Measurements from ENCODE around the gene NHEJ1. TPM values are rescaled to one million over a fixed set of nuclear protein-coding genes. Genes with fewer than 3 reads are reported as not detected.
A peak's percentile ranks its signal among the peaks of the same experiment; 100 is the strongest.

The NHEJ1 gene
- total RNA-seq, 3 donors from 2014 or later, result 13.4 to 19.8 (median 17.6) TPM

DNA sequence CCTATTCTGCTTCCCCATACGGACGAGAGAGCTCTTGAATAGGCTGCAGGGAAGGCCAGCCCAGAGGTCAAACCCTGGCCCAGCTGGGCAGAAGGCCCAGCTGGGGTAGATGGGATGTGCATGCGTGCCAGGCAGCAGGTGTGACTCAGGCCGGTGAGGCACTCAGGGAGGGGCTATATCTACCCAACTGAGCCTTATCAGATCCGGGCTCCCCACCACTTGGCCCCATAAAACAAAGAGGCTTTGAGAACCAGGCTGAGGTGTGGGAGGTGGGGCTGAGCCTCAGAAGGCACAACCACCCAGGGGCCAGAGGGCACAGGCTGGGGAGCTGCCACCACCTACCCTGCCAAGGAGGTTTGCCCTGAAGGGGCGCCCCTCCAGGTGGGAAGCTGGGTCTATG lies 111.3 kb downstream of the NHEJ1 start:
- Histone ChIP-seq H3K36me3 (no peaks in the 10 kb centered on the region), H3K4me1 (no peaks in the 10 kb centered on the region), H3K27me3 (peaks cover 0 to 52% of the 10 kb centered on the region in 2 donors), H3K9me3 (no peaks in the 10 kb centered on the region), H3K4me3 (no peak overlapping the region), H3K27ac (no peak overlapping the region)
- intact Hi-C loops (cut with DNase I; ENCODE audit: low total_unique reads), result no loop called here
- TF ChIP-seq CTCF (IDR thresholded peaks at IDR 0.05) (no peak), POLR2A (IDR thresholded peaks at IDR 0.05) (no peak), POLR2AphosphoS5 (IDR thresholded peaks at IDR 0.05) (no peak)
- no peak for DNase-seq (ENCODE audit: low spot score in 2 of 2)

DNA sequence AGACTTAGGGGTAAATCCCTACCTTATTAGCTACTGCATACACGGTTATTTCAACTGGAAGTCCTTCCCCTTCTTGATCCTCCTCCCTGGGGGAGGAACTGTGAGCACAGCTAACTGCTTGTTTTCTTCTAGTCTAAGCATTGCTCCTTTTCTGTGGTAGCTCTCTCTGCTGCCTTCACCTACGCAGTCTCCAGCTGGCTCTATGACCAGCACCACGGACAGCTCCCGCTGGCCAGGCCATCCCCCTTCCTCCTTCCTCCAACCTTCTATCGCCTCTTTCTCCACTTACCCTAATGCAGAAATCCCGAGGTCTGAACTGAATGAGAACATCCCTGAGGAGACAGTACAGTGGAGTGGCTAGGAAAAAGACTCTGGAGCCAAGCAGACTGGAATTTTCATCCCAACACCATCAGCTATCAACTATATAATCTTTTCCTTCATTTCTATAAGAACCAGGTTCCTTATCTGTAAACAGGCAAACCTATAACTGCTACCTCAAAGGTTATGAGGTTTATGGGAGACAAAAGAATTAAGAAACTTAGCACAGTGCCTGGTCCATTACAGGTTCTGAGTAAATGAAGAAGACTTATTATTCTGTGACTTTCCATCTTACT lies 114.6 kb downstream of the NHEJ1 start:
- no peaks in the 10 kb centered on the region for H3K36me3 ChIP-seq
- no peak overlapping the region for H3K27ac ChIP-seq
- TF ChIP-seq POLR2AphosphoS5 (IDR thresholded peaks at IDR 0.05) (no peak), CTCF (IDR thresholded peaks at IDR 0.05) (no peak), POLR2A (IDR thresholded peaks at IDR 0.05) (no peak)
- H3K27me3 ChIP-seq, result peaks cover 0 to 81% of the 10 kb centered on the region in 2 donors
- intact Hi-C loops (cut with DNase I; ENCODE audit: low total_unique reads), result no loop called here
- H3K4me3 ChIP-seq, result no peak overlapping the region
- H3K9me3 ChIP-seq, result no peaks in the 10 kb centered on the region
- DNase-seq (ENCODE audit: low spot score in 2 of 2), result no peak
- no peaks in the 10 kb centered on the region for H3K4me1 ChIP-seq

- intact Hi-C loops (cut with DNase I; ENCODE audit: low total_unique reads), result no loop called here
- Histone ChIP-seq H3K27ac (no peak overlapping the region), H3K9me3 (no peaks in the 10 kb centered on the region), H3K27me3 (peaks cover 0 to 58% of the 10 kb centered on the region in 2 donors), H3K4me1 (no peaks in the 10 kb centered on the region), H3K4me3 (no peak overlapping the region), H3K36me3 (no peaks in the 10 kb centered on the region)
- DNase-seq (ENCODE audit: low spot score in 2 of 2), result no peak
- TF ChIP-seq POLR2AphosphoS5 (IDR thresholded peaks at IDR 0.05) (no peak), POLR2A (IDR thresholded peaks at IDR 0.05) (no peak)
These were observed 117.9 kb downstream of the NHEJ1 start for GRCh38 chr2:219042750-219043149.

- intact Hi-C loops (cut with DNase I; ENCODE audit: low total_unique reads), result no loop called here
- Histone ChIP-seq H3K36me3 (no peaks in the 10 kb centered on the region), H3K9me3 (no peaks in the 10 kb centered on the region), H3K27me3 (peaks cover 0 to 54% of the 10 kb centered on the region in 2 donors), H3K4me3 (no peak overlapping the region), H3K27ac (no peak overlapping the region), H3K4me1 (no peaks in the 10 kb centered on the region)
- TF ChIP-seq POLR2AphosphoS5 (IDR thresholded peaks at IDR 0.05) (no peak), CTCF (IDR thresholded peaks at IDR 0.05) (no peak), POLR2A (IDR thresholded peaks at IDR 0.05) (no peak)
- no peak for DNase-seq (ENCODE audit: low spot score in 2 of 2)
These were observed 118.5 kb downstream of the NHEJ1 start for GRCh38 chr2:219042157-219042556.

- Histone ChIP-seq H3K4me1 (no peaks in the 10 kb centered on the region), H3K27ac (no peak within 1 kb of the TSS), H3K27me3 (peaks cover 0 to 53% of the 10 kb centered on the region in 2 donors), H3K9me3 (no peaks in the 10 kb centered on the region), H3K36me3 (no peaks in the 10 kb centered on the region), H3K4me3 (peak within 1 kb of the TSS in 2 of 3 donors; percentile 37 to 38)
- DNase-seq (ENCODE audit: low spot score in 2 of 2), result no peak
- TF ChIP-seq POLR2A (IDR thresholded peaks at IDR 0.05), result no peak
- TF ChIP-seq CTCF (IDR thresholded peaks at IDR 0.05), result no peak
- TF ChIP-seq POLR2AphosphoS5 (IDR thresholded peaks at IDR 0.05), result no peak
- intact Hi-C loops (cut with DNase I; ENCODE audit: low total_unique reads), result no loop called here
These were observed 119.4 kb downstream of the NHEJ1 start, which contains the start of gene CFAP65 for GRCh38 chr2:219041252-219041651. CFAP65 (minus strand) TSS chr2:219041516; CDS start chr2:219039048, 2,468 bp downstream.
